HG03060 (cell line): Measurements from ENCODE around the gene MISP3.

Source experiments
- ATAC-seq: cut with Tn5 transposase; IDR thresholded peaks from one replicate; pipeline ENCODE4 v1.9.1; 2021; ENCODE audit warnings: low read depth, moderate number of reproducible peaks; ENCODE audit not compliant: unreplicated experiment

MISP3 gene

DNA sequence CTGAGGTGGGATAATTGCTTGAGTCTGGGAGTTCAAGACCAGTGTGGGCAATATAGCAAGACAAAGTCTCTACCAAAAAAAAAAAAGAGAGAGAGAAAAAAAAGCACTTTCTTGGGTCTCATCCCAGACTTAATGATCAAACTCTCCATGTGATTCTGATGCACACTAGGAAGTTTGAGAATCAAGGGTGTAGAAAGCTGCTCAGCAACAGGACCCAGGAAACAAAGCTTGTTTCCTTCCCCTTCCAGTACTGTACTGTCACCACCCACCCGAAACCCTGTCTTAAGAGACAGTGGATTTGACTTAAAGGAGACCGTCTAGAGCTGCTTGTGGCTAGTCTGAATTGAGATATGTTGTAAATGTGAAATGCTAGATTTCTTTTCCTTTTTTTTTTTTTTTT lies 5.8 kb downstream of the MISP3 start:
- ATAC-seq, result no peak

DNA sequence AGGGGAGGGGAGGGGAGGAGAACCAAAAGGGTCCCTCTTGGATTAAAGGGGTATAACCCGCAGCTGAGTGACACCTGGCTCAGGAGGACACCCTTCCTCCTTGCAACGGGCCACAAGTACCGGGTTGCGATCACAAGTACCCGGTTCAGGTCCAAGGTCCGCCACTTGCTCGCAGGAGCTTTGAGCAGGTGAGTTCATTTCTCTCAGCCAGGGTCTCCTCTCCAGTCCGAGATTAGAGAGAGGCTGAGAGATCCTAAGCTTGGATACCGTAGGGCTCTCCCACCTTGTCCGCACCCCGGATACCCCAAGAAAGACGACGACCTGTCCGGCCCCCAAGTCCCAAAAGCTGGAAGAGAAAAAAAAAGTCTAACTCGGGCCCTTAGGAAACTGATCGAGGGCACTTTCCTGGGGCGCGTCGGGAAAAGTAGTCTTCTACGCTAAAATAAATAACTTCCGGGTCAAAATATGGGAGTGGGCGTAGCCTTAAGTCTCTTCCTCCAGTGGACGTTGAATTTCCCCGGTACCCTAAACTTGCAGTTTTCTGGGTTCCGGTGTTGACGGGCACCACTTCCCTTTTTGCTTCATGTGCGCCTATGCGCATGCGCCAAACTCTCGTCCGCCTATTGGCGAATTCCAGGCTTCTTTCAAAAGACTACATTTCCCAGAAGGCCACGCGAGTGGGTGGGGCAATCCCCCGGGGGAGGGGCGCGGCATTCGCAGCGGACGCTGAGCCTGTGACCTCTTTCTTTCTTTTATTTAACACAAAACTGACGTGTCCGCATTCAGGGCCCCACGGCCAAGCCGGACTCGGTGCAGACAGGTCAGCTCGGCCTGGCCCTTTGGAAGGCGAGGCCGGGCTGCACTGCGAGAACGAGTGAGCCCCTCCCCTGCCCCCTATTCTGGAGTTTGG lies 8.6 kb downstream of the MISP3 start:
- peak; percentile 90 for ATAC-seq

DNA sequence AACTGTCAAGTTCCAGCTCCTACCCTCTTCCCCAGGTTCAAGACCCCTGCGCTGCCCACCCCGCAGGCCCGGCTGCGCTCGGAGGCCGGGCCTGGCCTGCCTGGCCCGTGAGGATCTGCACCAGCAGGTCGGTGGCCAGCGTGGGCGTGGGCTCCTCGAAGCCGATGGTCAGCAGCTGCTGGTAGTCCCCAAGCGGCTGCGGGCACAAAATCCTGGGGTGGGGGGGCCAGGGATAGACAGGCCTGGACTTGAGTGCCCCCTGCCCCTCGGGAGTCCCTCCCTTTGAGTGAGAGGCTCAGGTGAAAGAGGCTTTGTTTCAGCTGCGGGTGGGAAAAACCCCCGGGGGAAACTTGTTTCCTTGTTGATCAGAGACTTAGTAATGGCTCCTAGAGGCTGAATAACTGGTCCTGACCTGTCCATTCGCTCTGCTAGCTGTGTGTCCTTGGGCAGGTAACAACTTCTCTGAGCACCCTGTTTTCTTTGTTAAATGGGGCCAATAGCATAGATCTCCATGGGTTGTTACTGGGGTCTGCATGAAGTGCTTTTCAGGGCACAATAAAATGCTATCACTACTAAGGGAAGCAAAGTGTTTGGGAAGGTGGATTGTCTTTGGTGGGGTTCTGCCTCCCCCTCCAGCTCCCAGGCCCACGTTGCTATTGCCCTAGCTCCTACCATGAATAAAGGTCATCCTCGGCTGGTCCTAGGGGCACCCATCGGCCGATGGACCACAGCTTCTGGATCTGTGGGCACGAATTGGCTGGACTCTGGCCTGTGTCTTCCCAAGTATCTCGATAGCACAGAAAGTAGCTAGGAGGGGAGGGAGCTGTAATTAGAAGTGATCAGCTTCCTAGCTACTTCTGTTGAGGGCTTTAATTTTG lies 9.4 kb downstream of the MISP3 start:
- ATAC-seq, result peak; percentile 4

DNA sequence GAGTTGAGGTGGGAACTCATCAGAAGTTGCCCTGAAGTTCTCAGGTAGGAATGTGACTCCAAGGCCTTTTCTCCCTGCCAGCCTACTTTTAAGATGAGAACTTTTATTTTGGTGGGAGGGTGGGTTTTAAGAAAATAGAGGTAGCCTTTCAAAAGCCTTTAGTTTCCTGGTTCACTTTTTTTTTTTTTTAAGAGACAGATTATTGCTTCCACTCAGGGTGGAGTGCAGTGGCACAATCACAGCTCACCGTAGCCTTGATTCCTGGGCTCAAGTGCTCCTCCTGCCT lies 10.0 kb downstream of the MISP3 start:
- ATAC-seq, result no peak

DNA sequence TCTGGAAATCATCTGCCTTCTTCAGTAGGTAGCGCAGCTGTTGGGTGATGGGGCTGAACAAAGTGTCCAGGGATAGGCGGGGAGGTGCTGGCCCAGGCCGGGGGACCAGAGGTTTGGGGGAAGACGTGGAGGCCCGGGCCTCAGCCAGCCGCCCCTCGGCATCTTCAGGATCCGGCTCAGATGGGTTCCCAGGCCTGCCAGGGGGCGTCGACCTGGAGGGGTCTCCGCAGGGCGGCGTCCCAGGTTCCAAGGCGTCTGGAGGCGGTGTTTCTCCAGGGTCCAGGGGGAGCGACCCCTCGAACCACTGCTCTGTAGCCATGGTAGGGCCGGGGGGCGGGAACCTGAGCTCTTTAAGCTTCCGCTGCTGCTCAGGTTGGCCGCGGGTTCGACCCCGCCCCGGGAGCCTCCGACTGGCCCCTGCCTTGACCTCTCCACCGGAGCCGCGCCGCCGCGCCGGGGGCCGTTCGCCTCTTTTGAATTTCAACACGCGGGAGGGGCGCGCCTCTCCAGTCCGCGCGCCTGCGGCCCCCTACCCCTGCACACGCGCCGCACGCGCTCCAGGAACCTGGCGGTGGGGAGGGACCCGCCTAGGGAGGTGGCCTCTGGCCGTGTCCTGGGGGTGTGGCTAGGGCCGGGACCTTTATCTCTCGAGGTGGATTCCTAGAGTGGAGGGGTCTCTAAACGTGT lies 12.9 kb downstream of the MISP3 start, which contains the start of gene C19orf67:
C19orf67 (minus strand) TSS at position 475 of the 687 bp plus-strand sequence; CDS start at position 319, 156 bp downstream.
- ATAC-seq, result no peak

DNA sequence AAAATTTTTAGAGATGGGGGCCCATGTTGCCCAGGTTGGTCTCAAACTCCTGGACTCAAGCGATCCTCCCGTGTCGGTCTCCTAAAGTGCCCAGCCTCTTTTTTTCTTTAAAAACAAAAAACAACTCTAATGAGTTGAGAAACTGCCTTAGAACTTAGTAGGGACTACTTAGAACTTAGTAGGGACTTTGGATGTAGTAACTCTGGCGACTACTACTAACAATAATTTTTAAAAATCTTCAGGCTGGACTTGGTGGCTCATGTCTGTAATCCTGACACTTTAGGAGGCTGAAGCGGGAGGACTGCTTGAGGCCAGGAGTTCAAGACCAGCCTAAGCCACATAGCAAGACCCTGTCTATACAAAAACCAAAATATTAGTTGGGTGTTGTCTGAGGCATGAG lies 13.5 kb downstream of the MISP3 start:
- no peak for ATAC-seq

DNA sequence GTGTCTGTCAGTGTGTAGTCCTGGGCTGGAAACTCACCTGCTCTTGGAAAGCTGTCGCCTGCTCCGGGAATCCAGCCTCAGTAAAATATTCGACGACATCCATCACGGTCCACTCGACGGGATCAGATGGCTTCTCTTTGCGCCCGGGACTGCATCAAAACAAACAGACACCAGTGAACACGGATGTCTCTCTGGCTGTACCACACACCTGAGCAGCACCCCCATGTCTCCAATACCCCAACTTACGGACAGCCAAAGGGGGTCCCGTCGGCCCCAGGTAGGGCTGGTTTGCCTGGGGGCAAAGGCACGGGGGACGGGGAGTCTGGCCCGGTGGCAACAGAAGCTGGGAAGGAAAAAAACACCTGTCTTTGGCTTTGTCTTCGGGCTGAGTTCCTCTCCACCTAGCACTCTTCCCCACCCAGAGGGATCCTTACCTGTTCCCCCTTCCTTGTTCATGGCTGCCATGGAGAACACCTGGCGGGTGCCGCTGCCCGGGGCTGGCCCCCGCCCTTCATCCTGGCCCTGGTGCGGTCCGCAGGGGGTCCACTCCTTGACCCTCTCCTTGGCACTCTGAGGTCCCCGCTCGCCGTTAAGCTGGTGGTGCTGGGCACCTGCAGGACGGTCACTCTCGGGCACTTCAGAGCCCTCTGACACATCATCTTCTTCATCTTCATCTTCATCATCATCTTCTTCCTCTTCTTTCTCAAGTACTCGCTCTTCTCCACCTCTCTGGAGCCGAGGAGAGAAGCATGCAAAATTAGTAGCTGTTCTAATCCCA lies 16.2 kb downstream of the MISP3 start:
- no peak for ATAC-seq

DNA sequence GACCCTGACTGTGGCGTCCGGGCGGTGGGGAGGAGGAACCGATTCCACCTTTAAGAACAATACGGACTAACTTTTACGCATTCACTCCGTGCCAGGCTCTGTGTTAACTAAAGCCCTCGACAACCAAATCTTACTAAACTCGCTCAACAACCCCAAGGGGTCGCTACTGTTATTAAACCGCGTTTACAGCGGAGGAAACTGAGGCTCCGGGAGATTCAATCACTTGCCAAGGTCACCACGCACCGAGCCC lies 16.8 kb downstream of the MISP3 start:
- no peak for ATAC-seq

DNA sequence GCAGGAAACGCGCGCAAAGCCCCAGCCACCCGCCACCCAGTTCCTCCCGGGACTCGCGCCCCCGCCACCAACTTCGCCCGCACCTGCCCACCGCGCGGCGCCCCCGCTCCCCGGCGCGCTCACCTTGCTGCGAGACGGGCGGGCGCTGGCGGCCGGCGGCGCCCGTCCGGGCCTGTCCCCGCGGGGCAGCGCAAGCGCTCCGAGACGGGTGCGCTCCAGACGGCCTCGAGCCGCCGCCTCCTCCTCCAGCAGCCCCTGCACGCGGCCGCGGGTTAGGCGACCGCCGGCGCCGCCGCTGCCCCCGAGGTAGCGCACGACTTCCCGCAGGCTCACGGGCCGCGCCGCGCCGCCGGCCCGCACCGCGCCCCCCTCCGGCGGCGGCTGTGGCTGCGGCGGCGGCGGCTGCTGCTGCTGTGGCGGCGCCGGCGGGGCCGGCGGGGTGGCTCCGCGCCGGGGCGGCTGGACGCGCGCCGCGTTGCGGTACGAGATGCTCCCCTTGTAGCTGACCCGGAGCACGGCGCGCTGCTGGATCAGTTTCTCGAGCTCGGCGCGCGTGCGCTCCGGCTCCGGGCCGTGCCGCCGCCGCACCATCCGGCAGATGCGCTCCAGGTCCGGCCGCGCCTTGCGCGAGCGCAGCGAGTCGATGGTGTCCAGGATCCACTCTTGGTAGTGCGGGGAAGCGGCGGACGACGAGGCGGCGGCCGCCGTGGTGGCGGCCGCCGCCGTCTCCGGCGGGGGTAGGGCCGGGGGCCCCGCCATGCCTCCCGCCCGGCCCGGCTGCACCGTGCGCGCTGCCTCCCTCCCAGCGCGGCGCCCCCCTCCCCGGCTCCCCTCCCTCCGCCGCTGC lies 17.3 kb downstream of the MISP3 start:
- no peak for ATAC-seq

DNA sequence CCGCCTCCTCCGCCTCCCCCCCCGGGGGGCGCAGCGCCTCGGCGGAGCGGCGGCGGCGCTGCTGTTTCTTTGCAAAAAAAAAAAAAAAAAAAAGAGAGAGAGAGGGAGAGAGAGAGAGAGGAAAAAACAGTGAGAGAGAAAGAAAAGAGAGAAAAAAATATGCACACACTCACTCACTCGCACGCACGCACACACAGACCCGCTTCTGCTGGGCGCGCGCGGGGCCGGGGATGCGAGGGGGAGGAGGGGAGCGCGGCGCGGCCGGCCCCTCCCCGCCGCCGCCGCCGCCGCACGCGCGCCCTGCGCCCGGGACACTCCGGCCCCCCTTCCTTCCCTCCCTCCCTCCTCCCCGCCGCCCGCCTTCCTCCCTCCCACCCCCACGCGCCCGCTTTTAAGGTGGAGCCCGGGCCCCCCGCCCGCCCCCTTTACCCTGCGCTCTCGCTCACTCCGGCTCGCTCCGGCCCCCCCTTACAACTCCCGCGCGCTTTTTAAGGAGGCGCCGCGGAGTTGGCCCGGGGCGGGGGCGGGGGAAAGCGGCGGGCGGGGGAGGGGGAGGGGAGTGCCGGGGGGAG lies 18.0 kb downstream of the MISP3 start, which contains the start of gene SAMD1:
SAMD1 (minus strand) TSS at position 243 of the 572 bp plus-strand sequence.
- ATAC-seq, result no peak

DNA sequence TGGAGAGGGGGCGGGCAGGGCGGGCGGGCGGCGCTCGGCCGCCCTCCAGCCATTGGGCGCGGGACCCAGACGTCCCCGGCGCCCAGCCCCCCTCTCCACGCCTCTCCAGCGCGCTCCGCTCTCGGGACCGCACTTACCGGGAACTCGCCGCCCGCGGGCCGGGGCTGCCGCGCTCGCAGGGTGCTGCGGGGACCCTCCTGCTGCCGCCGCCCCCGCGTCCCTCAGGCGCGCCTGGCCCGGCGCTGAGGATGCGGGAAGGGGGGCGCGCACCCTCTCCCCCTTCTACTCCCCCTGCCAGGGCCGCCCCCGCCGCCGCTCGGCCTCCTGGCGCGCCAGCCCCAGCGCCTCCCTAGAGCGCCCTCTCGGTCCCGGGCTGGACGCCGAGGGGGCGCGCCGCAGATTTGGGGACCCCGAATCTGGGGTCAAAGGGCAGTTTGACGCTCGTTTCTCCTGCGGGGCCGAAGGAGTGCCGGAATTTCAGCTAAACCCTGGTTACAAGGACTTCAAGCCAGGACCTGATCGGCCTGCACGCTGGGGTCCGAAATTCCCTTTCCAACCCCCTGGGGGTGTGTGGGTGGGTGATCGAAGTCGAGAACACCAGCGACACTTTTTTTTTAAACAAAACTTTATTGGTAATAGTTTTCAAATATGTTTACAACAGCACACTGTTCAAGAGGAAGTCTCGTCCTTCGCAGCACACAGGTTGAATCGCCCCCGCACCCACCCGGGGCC lies 18.7 kb downstream of the MISP3 start:
- ATAC-seq, result no peak

DNA sequence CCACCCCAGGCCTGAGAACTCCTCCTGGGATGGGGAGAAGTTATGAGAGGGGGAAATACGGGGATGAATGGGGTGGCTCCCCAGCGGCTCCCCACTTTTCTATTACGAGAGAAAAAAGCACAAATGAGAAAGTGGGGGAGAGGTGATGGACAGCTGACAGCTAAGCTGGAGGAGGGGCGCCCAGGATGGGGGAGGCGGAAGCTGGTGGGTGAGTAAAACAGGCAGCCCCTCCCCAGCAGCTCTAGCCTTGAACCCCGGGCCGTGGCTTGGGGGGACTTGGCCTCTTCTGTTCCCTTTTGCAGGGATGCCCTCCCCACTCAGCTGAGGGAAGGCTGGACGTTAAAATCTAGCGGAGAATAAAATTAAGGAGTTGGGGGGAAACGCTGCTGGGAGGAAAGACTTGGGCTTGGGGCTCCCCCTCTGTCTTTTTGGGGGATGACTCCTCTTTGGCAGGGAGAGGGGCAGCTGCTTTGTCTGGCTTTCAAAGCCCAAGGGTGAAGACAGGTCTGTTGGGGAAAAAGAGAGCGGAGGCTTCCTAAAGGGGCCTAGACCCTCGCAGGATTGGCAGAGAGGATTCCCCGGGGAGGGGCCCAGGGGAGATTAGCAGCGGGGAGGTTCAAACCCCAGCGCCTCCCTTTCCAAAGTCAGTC lies 19.4 kb downstream of the MISP3 start:
- no peak for ATAC-seq

DNA sequence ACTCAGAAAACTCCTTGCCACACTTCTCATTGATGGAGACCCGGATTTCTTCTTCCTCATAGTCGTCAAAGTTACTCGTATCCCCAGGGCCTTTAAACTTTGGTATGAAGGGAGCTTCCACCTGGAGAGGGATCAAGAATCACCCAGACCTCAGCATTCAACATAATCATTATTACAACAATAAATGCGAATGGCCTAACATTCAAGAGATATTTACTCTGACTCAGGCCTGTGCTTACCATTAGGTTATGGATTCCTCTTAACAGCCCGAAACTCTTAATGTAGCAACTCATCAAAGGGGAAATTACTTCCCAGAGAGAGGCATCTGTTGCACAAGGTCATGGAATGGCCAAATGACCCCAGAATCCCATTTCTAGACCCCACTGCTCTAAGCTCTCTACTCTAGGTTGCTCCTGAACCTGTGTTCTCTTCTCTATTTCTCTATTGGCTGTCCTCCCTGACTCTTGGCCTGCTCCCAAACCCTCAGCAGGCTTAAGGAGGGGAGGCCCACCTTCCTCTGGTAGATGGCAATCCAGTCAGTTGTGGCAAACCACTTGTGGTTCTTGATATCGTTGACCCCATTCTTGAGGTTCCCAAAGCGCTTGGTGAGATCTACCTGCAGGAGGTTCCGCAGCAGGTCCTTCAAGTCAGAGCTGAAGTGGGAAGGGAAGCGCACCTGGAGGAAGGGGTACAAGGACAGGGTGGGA lies 20.7 kb downstream of the MISP3 start:
- ATAC-seq, result no peak

DNA sequence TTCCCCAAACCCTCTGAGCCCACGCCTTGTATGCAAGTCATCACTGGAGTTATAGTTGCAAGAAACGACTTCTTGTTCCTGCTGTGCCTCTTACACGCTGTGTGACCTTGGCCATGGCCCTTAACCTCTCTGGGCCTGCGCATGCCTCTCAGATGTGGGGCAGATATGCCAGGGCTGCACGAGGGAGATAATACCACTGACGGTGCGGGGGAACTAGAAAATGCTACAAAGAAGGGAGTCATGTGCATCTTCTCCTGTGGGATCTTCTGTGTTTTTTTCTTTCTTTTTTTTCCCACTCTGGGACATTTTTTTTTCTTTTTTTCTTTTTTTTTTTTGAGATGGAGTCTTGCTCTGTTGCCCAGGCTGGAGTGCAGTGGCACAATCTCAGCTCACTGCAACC lies 22.3 kb downstream of the MISP3 start:
- no peak for ATAC-seq

DNA sequence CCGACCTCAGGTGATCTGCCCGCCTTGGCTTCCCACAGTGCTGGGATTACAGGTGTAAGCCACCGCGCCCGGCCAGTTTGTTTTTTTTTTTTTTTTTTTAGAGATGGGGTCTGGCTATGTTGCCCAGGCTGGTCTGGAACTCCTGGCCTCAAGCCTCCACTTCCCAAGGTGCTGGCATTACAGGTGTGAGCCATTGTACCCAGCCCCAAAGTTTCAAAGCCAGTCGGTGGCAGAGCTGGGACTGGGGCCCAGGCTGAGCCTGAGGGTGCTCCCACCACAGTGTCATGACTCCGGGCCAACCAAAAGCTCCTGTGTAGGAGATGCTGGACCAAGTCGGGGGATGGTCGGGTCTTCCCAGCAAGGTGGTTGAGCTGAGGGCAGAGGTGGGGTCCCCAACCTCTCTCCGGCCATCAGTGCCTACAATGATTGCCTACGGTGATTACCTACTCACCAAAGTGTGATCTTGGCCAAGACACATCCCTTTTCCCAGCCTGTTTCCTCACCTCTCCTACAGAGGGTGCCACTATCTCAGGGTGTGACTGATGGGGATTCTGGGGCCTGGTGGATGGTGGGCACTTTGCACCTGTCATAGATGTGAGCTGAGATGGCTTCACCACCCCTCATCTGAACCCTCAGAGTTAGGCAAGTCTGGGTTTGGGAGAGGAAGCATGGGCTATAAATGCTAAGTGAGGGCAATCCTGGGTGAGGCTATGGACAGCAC lies 23.8 kb downstream of the MISP3 start:
- ATAC-seq, result no peak

DNA sequence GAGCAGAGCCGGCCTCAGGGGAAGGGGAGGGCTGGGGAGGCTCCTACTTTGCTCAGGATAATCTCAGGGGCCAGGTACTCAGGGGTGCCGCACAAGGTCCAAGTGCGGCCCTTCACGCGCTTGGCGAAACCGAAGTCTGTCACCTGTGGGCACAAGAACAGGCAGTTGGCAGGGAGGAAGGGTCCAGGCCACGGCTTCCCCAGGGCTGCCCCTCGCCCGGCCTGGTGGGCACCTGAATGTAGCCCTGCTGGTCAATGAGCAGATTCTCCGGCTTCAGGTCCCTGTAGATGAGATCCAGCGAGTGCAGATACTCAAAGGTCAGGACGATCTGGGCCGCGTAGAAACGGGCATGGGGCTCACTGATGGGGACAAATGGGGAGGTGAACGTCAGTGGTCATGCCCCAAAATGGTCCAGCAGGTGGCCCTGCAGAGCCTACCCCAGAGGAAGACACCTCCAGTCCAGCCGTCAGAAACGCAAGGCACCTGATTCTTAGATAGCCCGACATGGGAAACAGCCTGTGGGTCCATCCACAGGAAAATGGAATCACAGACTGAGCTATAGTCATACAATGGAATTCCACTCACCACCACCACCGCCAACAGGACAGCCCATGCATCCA lies 25.1 kb downstream of the MISP3 start:
- no peak for ATAC-seq
